H1 (cell line): ENCODE results near the gene NUP210L. TPM values are rescaled to one million over a fixed set of nuclear protein-coding genes. Genes with fewer than 3 reads are reported as not detected.

Experiments used
- CTCF ChIA-PET: fragments of 300-600 bp; sonication (Branson Sonifier 250); formaldehyde crosslinking; loops from one replicate; lab custom pipeline; 2021; ENCODE audit not compliant: partially characterized antibody; lab: Charles Lee
- POLR2A ChIA-PET: fragments of 300-600 bp; sonication (Branson Sonifier 250); formaldehyde crosslinking; loops from one replicate; lab custom pipeline; 2021; ENCODE audit warnings: inconsistent platforms; ENCODE audit not compliant: partially characterized antibody; lab: Charles Lee
- DNase-seq, 2 experiments: peaks; one replicate each; pipeline versions ENCODE4 v3.0.0 to v3.0.0-alpha.2; 2010 to 2022; ENCODE audit warnings: low spot score in 2 of 2, low read depth in 1 of 2, mixed read lengths in 1 of 2
- FAIRE-seq: peaks from 2 replicates; lab custom pipeline; 2011; peaks lifted over from hg19 to GRCh38; lab: Jason Lieb, UNC
- H2AFZ ChIP-seq: 2 replicates; pipeline ENCODE4 v1.8.1; 2012; ENCODE audit warnings: low read length, inconsistent platforms
- H2AK5ac ChIP-seq: 2 replicates; pipeline ENCODE4 v1.6.1; 2013; ENCODE audit warnings: low read depth, low read length
- H2BK120ac ChIP-seq: replicated peaks from 2 replicates; pipeline ENCODE3; 2013; ENCODE audit warnings: low read depth, low read length, inconsistent platforms
- H2BK12ac ChIP-seq: 2 replicates; pipeline ENCODE4 v1.6.1; 2013; ENCODE audit warnings: low read depth, low read length
- H2BK15ac ChIP-seq: 2 replicates; pipeline ENCODE4 v1.6.1; 2013; ENCODE audit warnings: low read length
- H2BK20ac ChIP-seq: 2 replicates; pipeline ENCODE4 v1.6.1; 2013; ENCODE audit warnings: low read length
- H2BK5ac ChIP-seq: 2 replicates; pipeline ENCODE4 v1.6.1; 2013; ENCODE audit warnings: low read depth, low read length
- H3K14ac ChIP-seq: 2 replicates; pipeline ENCODE4 v1.6.1; 2013; ENCODE audit warnings: inconsistent platforms; ENCODE audit not compliant: insufficient read length
- H3K18ac ChIP-seq: 2 replicates; pipeline ENCODE4 v1.6.1; 2013; ENCODE audit warnings: low read length; ENCODE audit errors: extremely low read depth
- H3K23ac ChIP-seq: 2 replicates; pipeline ENCODE4 v1.6.1; 2013; ENCODE audit warnings: inconsistent platforms; ENCODE audit not compliant: insufficient read length
- H3K23me2 ChIP-seq: 2 replicates; pipeline ENCODE4 v1.6.1; 2013; ENCODE audit warnings: low read depth, low read length
- H3K27ac ChIP-seq: 2 replicates; pipeline ENCODE4 v1.6.1; 2011; ENCODE audit warnings: low read depth, low read length, inconsistent platforms
- H3K27me3 ChIP-seq, 4 experiments: replicated peaks in 1 of 4; 1 replicate in 1 of 4; 2 replicates in 3 of 4; pipeline versions ENCODE4 v1.6.1 to v1.8.1; 2011 to 2013; ENCODE audit warnings: low read length in 3 of 4, mild to moderate bottlenecking in 3 of 4, inconsistent platforms in 2 of 4, mixed read lengths in 2 of 4, moderate library complexity in 1 of 4; ENCODE audit not compliant: control insufficient read depth in 3 of 4, insufficient read depth in 3 of 4; ENCODE audit errors: extremely low read depth in 1 of 4
- H3K36me3 ChIP-seq, 4 experiments: 2 replicates each; pipeline versions ENCODE4 v1.6.1 to v1.8.1; 2011 to 2013; ENCODE audit warnings: mild to moderate bottlenecking in 4 of 4, low read length in 3 of 4, moderate library complexity in 2 of 4, control low read depth in 1 of 4, inconsistent platforms in 1 of 4; ENCODE audit not compliant: insufficient read depth in 4 of 4, control insufficient read depth in 2 of 4
- H3K4ac ChIP-seq: replicated peaks from 2 replicates; pipeline ENCODE3; 2013; ENCODE audit warnings: low read length, low read depth, mixed read lengths, inconsistent platforms; ENCODE audit not compliant: insufficient read length
- H3K4me1 ChIP-seq, 4 experiments: replicated peaks in 1 of 4; 1 replicate in 1 of 4; 2 replicates in 3 of 4; pipeline versions ENCODE4 v1.6.1 to v1.8.1; 2011 to 2013; ENCODE audit warnings: low read length in 3 of 4, inconsistent platforms in 2 of 4, mixed read lengths in 1 of 4; ENCODE audit not compliant: insufficient read depth in 4 of 4, control insufficient read depth in 3 of 4
- H3K4me2 ChIP-seq, 2 experiments: 2 replicates each; pipeline versions ENCODE4 v1.6.1 to v1.8.1; 2011 to 2013; ENCODE audit warnings: low read depth in 2 of 2, low read length in 2 of 2, control low read depth in 1 of 2, inconsistent platforms in 1 of 2, mild to moderate bottlenecking in 1 of 2; ENCODE audit not compliant: insufficient read depth in 1 of 2
- H3K4me3 ChIP-seq, 4 experiments: fragments of 200-600, 300-600 bp in 1 of 4; sonication (generic), shearing (Covaris generic), sonication (Bioruptor Twin) in 1 of 4; 2 replicates each; pipeline versions ENCODE4 v1.5.1 to v1.8.1; 2011 to 2016; ENCODE audit warnings: low read length in 4 of 4, low read depth in 3 of 4, control low read depth in 2 of 4, inconsistent platforms in 2 of 4, mild to moderate bottlenecking in 2 of 4, mixed read lengths in 1 of 4, moderate library complexity in 1 of 4; ENCODE audit not compliant: insufficient read depth in 2 of 4; ENCODE audit errors: extremely low read depth in 1 of 4
- H3K56ac ChIP-seq: replicated peaks from 2 replicates; pipeline ENCODE3; 2013; ENCODE audit warnings: low read depth, mild to moderate bottlenecking, mixed read lengths, low read length, inconsistent platforms; ENCODE audit not compliant: insufficient read length
- H3K79me1 ChIP-seq: 2 replicates; pipeline ENCODE4 v1.6.1; 2013; ENCODE audit warnings: low read depth, low read length, control low read depth
- H3K79me2 ChIP-seq, 2 experiments: 2 replicates each; pipeline versions ENCODE4 v1.6.1 to v1.8.1; 2012 to 2013; ENCODE audit warnings: low read length in 2 of 2, mild to moderate bottlenecking in 2 of 2, inconsistent platforms in 1 of 2; ENCODE audit not compliant: insufficient read depth in 2 of 2, control insufficient read depth in 1 of 2
- H3K9ac ChIP-seq, 4 experiments: replicated peaks in 1 of 4; 1 replicate in 1 of 4; 2 replicates in 3 of 4; pipeline versions ENCODE4 v1.6.1 to v1.8.1; 2011 to 2013; ENCODE audit warnings: low read depth in 3 of 4, low read length in 3 of 4, control low read depth in 2 of 4, mild to moderate bottlenecking in 2 of 4, moderate library complexity in 2 of 4, inconsistent platforms in 1 of 4; ENCODE audit errors: extremely low read depth in 1 of 4
- H3K9me3 ChIP-seq, 2 experiments: 2 replicates each; pipeline versions ENCODE4 v1.6.1 to v1.8.1; 2012 to 2013; ENCODE audit warnings: mild to moderate bottlenecking in 2 of 2, moderate library complexity in 2 of 2, control low read depth in 1 of 2, inconsistent platforms in 1 of 2, low read depth in 1 of 2, low read length in 1 of 2, mixed read lengths in 1 of 2; ENCODE audit not compliant: insufficient read depth in 2 of 2
- H4K20me1 ChIP-seq, 2 experiments: replicated peaks in 1 of 2; 2 replicates each; pipeline versions ENCODE3 to v1.8.1; 2011 to 2013; ENCODE audit warnings: inconsistent platforms in 2 of 2, low read length in 2 of 2, mild to moderate bottlenecking in 1 of 2; ENCODE audit not compliant: insufficient read depth in 2 of 2, control insufficient read depth in 1 of 2
- H4K5ac ChIP-seq: 2 replicates; pipeline ENCODE4 v1.6.1; 2013; ENCODE audit warnings: low read length, low read depth, mixed read lengths, inconsistent platforms; ENCODE audit not compliant: insufficient read length
- H4K8ac ChIP-seq: 2 replicates; pipeline ENCODE4 v1.8.0; 2013; ENCODE audit warnings: mild to moderate bottlenecking, moderate library complexity, low read length, inconsistent platforms; ENCODE audit not compliant: insufficient read depth; ENCODE audit errors: extremely low read depth
- H4K91ac ChIP-seq: replicated peaks from 2 replicates; pipeline ENCODE3; 2013; ENCODE audit warnings: low read length, mixed read lengths, inconsistent platforms; ENCODE audit not compliant: insufficient read length
- BRCA1 ChIP-seq: IDR thresholded peaks from 2 replicates; pipeline ENCODE4 v1.6.1; 2012; ENCODE audit warnings: low read depth, low read length, improper control_type of control experiment
- EGR1 ChIP-seq: IDR thresholded peaks from 2 replicates; pipeline ENCODE4 v1.6.1; 2011; ENCODE audit warnings: low read depth, low read length, borderline replicate concordance
- EZH2 ChIP-seq: fragments of 200-600 bp; sonication (generic); IDR thresholded peaks from 2 replicates; pipeline ENCODE4 v1.7.1; 2012; ENCODE audit warnings: low read depth, mild to moderate bottlenecking, moderate library complexity, low read length, inconsistent platforms; ENCODE audit not compliant: severe bottlenecking
- HDAC6 ChIP-seq: IDR thresholded peaks from one replicate; pipeline ENCODE4 v1.7.1; 2012; ENCODE audit warnings: low read depth, mild to moderate bottlenecking, inconsistent platforms, low read length, moderate library complexity
- POLR2A ChIP-seq, 2 experiments: IDR thresholded peaks; 1 replicate in 1 of 2; 2 replicates in 1 of 2; pipeline ENCODE4 v1.6.1; 2011; ENCODE audit warnings: low read depth in 2 of 2, low read length in 2 of 2, mild to moderate bottlenecking in 2 of 2; ENCODE audit errors: control extremely low read depth in 1 of 2
- RNF2 ChIP-seq: fragments of 200-900, 300-1000 bp; sonication (generic); IDR thresholded peaks from 2 replicates; pipeline ENCODE4 v1.7.1; 2016; ENCODE audit warnings: borderline replicate concordance, low read depth, mild to moderate bottlenecking, antibody characterized with exemption, low read length; ENCODE audit not compliant: poor library complexity, severe bottlenecking; ENCODE audit errors: missing control alignments
- SAP30 ChIP-seq: fragments of 300-600 bp; sonication (generic); IDR thresholded peaks from 2 replicates; pipeline ENCODE4 v1.7.1; 2012; ENCODE audit warnings: low read length, moderate library complexity, mild to moderate bottlenecking, inconsistent platforms; ENCODE audit not compliant: insufficient read depth, insufficient replicate concordance
- ZNF274 ChIP-seq: IDR thresholded peaks from 2 replicates; pipeline ENCODE4 v1.7.0; 2012; ENCODE audit warnings: low read length, borderline replicate concordance; ENCODE audit errors: extremely low read depth
- WGBS, 2 experiments: shearing (Covaris generic) in 1 of 2; methylation state at CpG; one replicate each; pipeline versions ENCODE4 v1.1.6 to v1.1.7; 2013 to 2015; ENCODE audit warnings: low lambda C conversion rate in 2 of 2, mixed read lengths in 2 of 2, inconsistent platforms in 1 of 2, low coverage in 1 of 2, missing lambda C conversion rate in 1 of 2; ENCODE audit not compliant: insufficient replicate concordance in 2 of 2, insufficient coverage in 1 of 2, insufficient read length in 1 of 2; ENCODE audit errors: extremely low coverage in 1 of 2, missing lambda C conversion rate in 1 of 2; 5-methylcytosine and 5-hydroxymethylcytosine counted together
- polyA plus RNA-seq, 7 experiments: library from polyadenylated mRNA; depleted of rRNA in 3 of 7; stranded (reverse) in 5 of 7; unstranded in 2 of 7; fragments of >200 nt in 5 of 7; fragments of 200-250 nt in 2 of 7; gene quantifications; 1 replicate in 5 of 7; 2 replicates in 1 of 7; 4 replicates in 1 of 7; pipeline versions ENCODE4 v1.2.1 to v1.2.3, GENCODE V29; 2011 to 2013; ENCODE audit warnings: missing spikeins in 2 of 7, mixed read lengths in 2 of 7
- total RNA-seq: library from RNA; stranded (reverse); fragmentation: NEBNext Ultra II Directional; extraction: Animal tissue kit (Norgen Biotek cat#: 25700); gene quantifications from 2 replicates; pipeline ENCODE4 v1.2.1, GENCODE V29; 2021

The NUP210L gene
- total and polyA plus RNA-seq, 2 of the 8 experiments (the other 6 are each of a cell fraction or from before 2014, with no cell fraction given): not detected

DNA sequence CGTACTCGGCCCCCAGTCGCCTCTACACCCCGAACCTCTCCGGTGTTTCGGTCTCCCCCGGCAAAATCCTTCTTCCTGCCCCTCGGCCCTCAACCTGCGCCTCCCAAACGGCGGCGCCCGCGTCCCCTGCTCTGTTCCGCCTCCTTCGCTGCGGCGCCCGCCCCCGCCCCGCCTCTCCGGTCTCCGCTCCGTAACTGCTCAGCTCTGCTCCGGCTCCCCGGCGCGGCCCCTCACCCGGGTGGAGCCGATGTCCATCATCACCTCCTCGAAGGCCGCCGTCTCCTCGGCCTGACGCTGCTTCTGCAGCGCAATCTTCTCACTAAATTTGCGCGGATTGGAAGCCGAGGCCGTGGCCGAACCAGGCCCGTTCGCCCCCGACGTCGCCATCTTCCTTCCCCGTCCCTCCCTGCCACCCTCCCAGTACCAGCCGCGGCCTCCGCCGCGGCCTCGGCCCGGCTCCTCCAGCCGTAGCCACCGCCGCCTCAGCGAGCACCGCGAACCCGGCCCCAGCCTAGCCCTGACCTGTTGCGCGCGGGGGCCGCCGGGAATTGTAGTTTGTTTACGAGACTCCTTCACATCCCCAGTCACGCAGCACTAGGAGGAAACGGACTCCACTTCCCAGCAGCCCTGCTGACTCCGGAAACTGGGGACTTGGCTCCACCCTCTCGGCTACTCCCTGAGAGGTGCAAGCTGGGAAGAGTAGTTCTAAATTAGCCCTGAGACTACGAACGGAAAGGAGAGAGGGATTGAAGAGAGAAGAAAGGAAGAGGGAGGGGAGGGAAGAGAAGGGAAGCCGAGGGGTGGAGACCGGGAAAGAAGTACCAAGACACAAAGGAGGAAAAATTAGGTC lies 196.5 kb downstream of the NUP210L start, which contains the start of gene CRTC2:
Gene CRTC2 (minus strand): TSS at position 502 of the 850 bp plus-strand sequence. CDS start 115 bp downstream, at position 387.
- peak; percentile 78 for FAIRE-seq
- Histone ChIP-seq H4K20me1 (peaks cover 9 to 14% of the 10 kb centered on the region in 2 experiments), H4K91ac (peak within 1 kb of the TSS; percentile 76), H3K14ac (no peak within 1 kb of the TSS), H3K9me3 (no peaks in the 10 kb centered on the region), H3K79me1 (peaks cover 31% of the 10 kb centered on the region), H2AK5ac (0 out of 2 replicates have a peak within 1 kb of the TSS, but pooled peaks have one; percentile 11), H2BK15ac (0 out of 2 replicates have a peak within 1 kb of the TSS, but pooled peaks have one; percentile 16), H3K18ac (peak within 1 kb of the TSS; percentile 92), H2BK120ac (no peak within 1 kb of the TSS), H3K4me3 (peak within 1 kb of the TSS; percentile 82 to 98 (median 88)), H3K27me3 (no peaks in the 10 kb centered on the region), H4K5ac (peak within 1 kb of the TSS; percentile 66), H2BK5ac (peak within 1 kb of the TSS; percentile 96), H3K27ac (peak within 1 kb of the TSS; percentile 77), H3K79me2 (peaks cover 36 to 73% of the 10 kb centered on the region in 2 experiments), H3K23ac (no peak within 1 kb of the TSS), H4K8ac (peak within 1 kb of the TSS; percentile 94), H3K4me1 (peaks cover 6 to 20% (median 12%) of the 10 kb centered on the region in 4 experiments), H3K4ac (no peak within 1 kb of the TSS), H3K23me2 (peaks cover 22% of the 10 kb centered on the region), H2BK12ac (0 out of 2 replicates have a peak within 1 kb of the TSS, but pooled peaks have one; percentile 60), H3K4me2 (peak within 1 kb of the TSS; percentile 81 to 89), H3K9ac (peak within 1 kb of the TSS; percentile 77 to 85 (median 81)), H3K56ac (peak within 1 kb of the TSS; percentile 25), H2AFZ (peak within 1 kb of the TSS; percentile 4; the same call in 1 of the 2 replicates), H2BK20ac (no peak within 1 kb of the TSS), H3K36me3 (peaks cover 11 to 26% (median 20%) of the 10 kb centered on the region in 4 experiments)
- CTCF ChIA-PET: interaction anchor here (1.0 to 6.4 kb wide), 3 partner anchors 13 to 30 kb away, joined by 3 to 31 read pairs (median 3); partner anchors contain the start of gene DENND4B
- POLR2A ChIA-PET: interaction anchor here (0.5 to 15.7 kb wide), 18 partner anchors 11 to 535 kb away, joined by 3 to 454 read pairs (median 4); partner anchors contain the start of genes CHTOP, CREB3L4, DENND4B and GATAD2B
- peak; percentile 96 to 97 for DNase-seq
- 2% methylated on average over 49 of the region's 75 CpGs; no CpG with 5 or more reads in 1 of the 2 experiments for WGBS, 2 experiments
- TF ChIP-seq EGR1: peak; percentile 29; the same call in 1 of the 2 replicates
- no peak for TF ChIP-seq RNF2
- no peak for TF ChIP-seq ZNF274
- no peak for TF ChIP-seq SAP30
- peak in 1 of 2 experiments; percentile 37; a peak in 2 of 3 replicates for TF ChIP-seq POLR2A (IDR thresholded peaks at IDR 0.05; ENCODE audit: control extremely low read depth in 1 of 2, low read depth in 2 of 2, low read length in 2 of 2)
- TF ChIP-seq HDAC6: no peak
- TF ChIP-seq BRCA1: no peak
- no peak for TF ChIP-seq EZH2
